GM19240 (cell line): Measurements from ENCODE around the gene AKT2.

Source experiments
- DNase-seq: peaks from one replicate; pipeline ENCODE4 v3.0.0; 2011; ENCODE audit warnings: low spot score; ENCODE audit not compliant: insufficient read length

The AKT2 gene

DNA sequence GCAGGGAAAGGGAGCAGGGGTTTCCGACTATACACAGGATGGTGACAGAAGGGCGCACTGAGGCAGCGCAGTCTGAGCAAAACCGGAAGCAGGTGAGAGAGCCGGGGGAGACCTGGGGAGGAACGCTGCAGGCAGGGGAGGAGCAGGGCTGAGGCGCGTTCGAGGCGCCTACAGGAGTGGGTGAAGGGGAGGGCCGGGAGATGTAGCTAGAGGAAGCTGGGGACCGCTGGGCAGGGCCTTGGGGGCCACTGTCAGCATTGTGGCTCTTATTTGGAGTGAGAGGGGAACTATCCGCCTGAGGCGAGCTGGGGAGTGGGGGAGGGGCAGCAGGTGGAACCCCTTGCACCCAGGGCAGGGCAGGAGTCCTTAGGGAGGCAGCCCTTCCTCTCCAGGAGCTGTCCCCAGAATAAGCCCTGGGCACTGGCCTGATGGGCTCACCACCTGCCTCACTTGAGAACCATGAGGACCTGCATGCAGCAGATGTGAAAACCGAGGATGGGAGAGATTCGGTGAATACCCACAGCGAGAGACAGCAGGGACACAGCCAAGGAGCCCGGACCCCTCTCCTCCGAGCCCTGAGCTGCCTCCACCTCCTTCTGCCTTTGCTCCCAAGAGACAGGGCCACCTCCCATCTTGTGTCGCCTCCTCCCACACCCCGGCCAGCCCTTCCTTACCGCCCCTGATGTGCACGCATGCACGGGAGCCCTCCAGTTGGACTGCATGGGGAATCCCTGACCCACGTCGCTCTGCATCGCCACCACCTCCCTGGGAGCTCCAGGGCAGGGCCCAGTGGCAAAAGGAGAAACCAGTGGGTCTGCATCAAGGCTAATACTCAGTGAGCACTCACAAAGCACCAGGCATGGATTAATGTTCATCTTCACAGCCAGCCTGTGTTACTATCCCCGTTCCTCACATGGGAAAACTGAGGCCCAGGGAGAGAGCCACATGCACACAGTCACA is 10.3 kb downstream of the AKT2 start:
- DNase-seq = no peak

DNA sequence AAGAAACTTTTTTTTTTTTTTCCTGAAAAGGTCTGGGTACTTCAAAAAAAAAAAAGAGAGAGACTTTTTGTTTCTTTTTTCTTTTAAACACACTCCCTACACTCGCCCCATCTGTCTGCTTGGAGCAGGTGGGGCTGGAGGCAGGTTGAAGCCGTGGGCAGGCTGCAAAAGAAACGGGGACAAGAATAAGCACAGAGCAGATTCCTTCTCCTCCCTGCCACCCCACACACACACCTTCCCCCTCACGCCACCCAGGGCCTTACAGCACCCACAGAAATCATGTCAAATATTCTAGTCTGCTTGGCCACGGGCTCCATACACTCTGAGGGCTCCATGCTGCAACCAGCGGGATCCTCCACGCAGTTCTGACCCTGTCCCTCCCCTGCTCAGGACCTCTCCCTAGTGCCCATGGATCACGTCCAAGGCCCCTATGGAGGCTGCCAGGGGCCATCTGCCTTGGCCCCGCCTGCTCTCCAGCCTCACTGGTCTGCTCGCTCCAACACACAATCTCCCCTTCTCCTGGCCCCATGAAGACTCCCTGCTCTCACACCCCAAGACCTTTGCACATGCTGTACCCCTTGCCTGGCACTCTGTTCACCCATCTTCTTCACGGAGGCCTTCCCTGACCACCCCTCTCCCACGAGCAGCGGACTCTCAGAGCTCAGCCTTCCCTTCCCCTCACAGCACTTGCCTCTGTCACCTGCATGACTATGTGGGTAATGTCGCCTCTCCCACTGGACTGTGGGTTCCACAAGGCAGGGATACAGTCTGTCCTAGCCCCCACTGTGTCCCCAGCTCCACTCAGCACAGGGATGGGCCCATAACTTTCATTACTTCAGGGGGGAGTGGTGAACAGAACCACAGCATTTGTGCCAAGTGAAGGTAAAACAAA is 11.4 kb downstream of the AKT2 start:
- DNase-seq = no peak

DNA sequence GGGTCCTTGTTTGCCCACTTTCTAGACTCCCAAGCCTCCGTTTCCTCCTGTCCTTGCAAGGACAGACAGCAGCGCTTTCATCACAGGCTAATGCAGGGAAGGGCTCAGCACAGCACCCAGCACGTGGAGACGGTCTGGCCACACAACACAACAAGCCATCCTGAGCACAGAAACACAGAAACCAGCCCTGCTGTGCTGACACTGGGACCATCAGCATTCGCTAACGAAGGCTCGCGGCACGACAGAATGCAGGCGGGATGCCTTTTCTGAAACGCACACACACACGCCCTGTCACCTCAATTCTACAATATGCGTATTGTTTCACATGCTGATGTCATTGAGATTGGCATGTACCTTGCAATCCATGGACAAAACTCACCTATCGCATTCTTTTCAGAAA is 12.9 kb downstream of the AKT2 start:
- DNase-seq = no peak

DNA sequence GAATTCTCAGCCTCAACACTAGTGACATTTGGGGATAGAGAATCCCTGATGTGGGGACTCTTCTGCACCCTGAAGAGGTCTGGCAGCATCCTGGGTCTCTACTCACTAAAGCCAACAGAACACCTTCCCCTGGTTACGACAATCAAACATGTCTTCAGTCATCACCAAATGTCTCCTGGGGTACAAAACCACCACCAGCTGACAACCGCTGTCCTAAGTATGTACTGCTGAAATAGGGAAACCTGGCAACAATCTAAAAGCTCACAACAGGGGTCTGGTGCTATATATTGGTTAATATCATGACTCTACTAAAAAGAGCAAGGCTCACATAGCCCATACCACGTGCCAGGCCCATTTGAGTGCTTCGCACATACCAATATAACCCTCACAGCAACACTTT is 13.4 kb downstream of the AKT2 start:
- DNase-seq = no peak

DNA sequence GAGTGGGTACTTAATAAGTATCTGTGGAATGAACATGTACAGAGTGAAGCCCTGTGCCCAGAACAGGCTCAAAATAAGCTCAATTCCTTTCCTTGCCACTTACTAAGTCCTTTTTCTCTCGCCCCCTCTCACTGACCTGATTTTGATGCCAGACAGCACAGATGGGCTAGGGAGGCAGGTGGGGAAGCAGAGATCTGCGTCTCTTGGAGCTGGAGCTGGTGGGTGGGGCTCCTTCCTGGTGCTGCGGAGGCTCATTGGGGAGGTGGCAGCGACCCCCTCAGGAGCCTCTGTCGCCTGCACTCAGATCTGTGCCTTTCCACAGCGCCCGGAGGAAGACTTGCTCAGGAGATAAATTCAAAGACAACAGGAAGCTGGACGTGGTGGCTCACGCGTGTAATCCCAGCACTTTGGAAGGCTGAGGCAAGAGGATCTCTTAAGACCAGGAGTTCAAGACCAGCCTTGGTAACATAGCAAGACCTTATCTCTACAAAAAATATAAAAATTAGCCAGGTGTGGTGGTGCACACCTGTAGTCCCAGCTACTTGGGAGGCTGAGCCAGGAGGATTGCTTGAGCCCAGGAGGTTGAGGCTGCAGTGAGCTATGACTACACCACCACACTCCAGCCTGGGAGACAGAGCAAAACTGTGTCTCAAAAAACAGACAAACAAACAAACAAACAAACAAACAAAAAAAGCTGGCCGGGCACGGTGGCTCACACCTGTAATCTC is 14.6 kb downstream of the AKT2 start:
- no peak for DNase-seq

DNA sequence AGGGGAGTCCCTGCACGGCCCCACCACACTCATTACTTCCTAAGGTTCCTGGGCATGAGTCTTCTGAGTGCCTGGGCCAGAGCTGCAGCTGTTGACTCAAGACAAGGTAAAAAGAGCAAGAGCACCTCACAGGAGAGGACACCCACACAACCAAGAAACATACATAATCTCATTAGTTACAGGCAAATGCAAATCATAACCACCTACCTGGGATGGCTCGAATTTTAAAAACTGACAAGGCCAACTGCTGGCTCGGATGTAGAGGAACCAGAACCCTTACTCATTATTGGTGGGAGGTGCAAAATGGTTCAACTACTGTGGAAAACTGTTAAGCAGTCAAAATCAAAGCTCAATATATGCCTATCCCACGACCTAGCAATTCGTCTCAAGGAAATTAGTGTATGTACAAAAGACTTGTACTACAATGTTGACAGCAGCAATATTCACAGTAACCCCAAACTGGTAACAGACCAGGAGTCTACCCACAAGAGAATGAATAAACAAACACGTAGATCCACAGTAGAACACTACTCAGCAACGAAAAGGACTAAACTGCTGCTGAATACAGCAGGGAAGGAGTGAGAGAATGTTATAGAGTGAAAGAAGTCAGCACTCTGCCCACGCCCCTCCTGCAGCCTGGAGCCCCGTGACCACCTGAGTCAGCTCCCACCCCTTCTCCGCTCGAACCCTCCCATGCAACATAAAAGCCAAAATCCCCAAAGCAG is 15.8 kb downstream of the AKT2 start:
- DNase-seq = no peak

DNA sequence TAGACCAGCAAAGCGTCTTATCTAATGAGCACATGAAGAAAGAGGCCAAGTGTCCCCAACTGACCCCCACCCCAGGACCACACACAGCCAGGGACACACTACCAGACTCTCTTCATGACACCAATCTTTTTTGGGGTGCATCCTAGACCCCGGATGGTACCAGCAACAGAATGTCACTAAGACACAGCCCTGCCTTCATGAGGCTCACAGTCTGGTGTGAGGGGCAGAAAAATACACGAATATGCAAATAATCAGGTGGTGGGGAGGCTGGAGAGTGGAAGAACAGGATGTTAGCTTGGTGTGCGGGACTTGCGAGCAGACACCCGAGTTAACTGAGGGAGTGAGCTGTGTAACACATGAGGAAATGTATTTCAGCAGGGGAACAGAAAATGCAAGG is 17.5 kb downstream of the AKT2 start:
- no peak for DNase-seq

DNA sequence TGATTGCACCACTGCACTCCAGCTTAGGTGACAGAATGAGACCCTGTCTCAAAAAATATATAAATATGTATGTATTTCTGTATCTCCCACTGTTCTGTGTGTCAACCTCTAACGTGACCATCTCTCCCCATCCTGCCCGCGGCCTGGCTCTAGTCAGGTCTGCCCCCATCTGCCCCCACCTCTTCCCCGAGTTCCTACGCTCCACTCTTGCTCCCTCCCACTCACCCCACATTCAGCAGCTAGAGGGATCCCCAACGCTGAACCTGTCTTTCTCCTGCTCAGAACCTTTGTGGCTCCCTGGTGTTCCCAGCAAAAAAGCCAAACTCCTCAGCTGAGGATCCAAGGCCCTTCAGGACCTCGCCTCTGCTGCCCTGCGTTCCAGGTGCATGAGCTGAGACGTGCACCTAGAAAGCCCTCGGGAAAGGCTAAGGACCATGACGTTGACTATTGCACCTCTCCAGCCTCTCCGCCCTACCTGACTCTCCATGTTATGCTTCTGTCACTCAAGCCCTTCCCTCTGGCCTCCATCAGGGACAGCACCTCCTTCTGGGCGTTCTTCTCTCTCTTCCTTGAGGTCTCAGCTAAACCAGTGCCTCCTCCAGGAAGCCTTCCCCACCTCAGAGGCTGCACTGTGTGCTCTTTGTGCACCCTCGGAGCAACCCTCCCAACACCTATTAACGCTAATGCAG is 18.1 kb downstream of the AKT2 start:
- DNase-seq = no peak

DNA sequence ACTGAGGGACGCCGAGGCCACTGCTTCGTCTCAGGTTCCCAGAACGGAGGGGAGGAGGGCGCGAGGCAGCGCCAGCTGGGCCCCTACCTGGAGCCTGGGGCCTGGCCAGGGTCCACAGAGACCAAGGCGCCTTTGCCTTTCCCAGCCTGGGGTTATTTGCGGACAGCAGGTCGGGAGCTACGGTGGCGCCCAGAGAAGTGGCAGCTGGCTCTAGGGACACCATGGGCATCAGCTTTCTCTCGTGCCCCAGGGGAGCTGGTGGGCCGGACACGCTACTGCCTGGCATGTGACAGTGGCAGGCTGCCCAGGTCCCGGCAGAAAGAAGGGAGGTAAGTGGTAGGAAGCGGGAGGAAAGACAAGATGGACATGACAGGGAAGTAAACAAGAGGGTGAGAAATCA is 19.0 kb downstream of the AKT2 start:
- DNase-seq = no peak

DNA sequence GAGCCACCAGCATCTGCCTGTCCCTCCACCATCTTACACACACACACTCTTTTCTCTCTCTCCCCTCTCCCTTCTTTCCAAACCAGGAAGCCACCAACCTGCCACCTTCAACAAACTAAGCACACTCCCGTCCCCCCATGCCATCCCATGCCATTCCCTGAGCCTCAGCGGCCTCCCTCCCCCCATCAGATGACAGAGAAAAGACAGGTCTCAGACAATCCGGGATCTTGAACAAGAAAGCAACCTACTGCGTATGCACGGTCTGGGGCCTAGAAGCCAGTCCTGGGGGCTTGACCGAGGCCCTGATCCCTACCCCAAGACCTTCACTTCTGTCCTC is 19.4 kb downstream of the AKT2 start:
- no peak for DNase-seq

DNA sequence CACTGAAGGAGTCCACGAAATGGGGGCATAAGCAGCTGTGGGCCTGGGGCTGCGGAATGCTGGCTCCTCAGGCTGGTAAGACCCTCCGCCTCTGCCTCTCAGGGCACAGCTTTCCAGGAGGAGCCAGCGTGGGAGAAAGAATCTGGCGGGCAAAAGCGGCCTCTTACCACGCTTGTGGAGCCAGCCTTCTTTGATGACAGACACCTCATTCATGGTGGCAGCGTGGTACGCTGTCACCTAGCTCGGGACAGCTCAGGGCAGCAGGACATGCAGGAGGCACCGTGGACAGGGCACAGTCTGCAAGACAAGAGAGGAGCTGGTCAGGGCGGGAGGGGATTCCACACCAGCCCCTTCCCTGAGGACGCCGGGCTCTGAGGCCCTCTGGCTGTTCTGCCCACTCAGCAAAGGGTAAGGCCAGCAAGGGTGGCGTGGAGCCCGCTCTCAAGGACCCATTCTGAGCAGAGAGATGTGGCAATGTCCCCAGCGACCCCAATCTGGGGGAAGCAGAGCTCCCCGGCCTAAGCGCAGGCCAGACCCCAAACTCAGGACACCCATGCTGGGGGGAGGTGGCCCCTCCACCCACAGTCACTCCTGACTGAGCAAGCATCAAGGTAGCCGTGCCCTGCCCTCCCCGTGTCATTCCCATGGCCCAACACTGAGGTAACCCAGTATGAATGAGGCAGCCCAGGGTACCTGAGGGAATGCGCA is 19.9 kb downstream of the AKT2 start:
- DNase-seq = no peak

DNA sequence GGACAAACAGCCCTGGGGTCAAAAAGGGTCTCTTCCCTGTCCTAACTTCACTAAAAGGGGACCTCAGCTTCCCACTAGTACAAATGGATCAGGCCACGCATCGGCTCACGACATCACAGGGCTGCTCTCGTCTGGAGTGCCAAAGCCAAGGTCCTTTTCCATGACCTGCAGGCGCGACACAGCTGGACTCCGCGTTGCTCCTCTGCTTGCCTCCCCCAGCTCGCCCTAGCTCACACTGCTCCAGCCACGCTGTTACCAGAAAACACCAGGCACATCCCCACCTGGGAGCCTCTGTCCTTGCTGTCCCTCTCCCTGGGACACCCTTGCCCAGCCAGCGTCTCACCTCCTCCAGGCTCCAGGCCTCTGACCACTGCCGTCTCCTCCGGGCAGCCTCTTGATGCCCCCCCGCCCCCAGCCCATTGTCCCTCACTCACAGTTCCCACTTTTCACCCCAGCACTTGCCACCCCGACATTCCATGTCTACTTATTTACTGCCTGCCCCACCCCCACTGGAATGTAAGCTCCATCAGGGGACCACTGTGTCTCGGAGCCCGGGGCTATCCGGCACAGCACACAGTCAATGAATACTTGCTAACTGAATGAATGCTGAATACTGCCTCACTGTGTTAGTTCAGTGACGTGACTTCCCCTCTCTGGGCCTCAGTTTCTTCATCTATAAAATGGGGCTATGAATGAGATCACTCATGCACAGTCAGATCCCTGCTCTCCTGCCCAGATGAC is 20.7 kb downstream of the AKT2 start:
- no peak for DNase-seq

DNA sequence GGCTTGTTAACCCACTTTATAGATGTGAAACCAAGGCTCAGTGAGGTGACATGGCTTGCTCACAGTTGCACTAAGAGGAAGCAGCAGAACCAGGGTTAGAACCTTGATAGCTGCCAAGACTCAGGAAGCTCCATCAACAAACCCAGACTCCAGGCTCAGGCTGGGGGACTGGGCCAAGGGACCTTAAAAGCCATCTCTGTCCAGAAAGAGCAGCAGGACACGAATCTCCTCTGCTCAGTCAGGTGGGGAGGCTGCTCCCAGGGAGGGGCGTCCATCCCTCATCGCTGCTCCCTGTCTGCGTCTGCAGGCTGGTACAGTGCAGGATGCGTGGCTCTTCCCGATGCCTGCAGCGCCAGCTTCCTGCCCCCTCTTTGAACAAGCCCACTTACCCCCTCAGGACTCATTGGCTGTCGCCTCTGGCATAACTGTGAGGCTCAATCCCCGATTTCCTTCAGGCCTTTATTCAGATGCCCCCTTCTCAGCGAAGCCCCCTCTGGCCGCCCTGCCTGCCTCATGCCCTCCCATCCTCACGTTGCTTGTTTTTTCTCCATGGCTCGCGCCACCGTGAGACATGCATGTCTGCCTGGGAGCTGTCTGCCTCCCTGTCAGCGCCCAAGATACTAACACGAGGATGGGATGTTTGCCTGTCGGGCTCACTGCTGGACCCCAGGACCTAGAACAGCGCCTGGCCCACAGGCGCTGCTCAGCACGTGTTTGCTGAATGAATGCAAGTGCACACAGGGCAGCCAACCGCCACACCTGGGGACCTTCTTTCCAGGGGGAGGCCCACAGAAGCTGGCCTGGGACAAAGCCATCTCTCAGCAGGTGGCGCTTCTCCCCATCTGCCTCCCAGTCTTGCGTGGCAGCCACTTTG is 21.5 kb downstream of the AKT2 start:
- DNase-seq = no peak

DNA sequence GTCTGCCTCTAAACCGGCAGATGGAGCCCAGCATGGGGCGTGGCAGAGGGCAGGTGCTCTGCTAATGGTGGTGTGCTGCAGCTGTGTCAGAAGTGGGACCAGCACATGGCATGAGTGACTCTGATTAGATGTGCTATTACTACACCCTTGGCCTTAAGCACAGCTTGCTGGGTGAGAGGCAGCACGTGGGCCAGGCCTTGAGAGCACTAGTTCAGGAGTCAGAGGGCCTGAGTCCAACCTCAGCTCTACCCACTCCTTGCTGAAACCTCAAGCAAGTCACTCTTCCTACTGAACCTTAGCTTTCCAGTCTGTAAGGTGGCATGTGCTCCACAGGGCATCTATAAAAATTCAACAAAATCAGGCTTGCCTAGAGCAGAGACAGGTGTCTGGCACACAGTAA is 22.7 kb downstream of the AKT2 start:
- DNase-seq = no peak

DNA sequence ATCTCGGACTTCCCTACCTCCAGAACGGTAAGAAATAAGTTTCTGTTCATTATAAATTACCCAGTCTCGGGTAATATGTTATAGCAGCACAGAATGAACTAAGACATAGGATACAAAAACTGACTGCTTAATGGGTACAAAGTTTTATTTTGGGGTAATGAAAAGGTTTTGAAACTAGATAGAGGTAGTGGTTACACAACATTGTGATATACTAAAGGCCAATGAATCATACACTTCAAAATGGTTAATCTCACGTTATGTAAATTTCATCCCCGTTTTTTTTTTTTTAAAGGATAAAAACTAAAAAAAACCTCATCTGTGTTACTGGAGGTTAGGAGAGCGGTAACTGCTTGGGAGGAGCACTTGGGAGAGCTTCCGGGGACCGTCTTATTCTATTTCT is 23.5 kb downstream of the AKT2 start:
- no peak for DNase-seq

DNA sequence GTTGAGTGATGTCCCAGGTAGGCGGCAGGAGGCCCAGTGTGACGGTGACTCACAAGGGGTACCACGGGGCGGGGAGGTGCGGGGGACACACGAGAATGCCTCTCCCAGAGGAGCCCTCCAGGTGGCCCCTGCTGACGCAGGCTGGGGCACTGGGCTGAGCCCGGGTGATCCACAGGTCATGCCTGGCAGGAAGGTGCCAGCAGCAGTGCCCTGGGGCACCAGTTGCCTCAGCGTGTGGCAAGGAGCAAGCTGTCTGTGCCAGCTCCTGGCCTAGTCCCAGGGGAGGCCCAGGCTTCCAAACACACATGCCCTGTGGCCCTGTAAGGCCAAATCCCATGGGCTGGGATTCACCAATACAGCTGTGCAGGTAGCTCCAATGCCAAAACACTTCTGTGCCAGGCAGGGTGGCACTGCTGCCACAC is 28.0 kb downstream of the AKT2 start:
- DNase-seq = no peak

DNA sequence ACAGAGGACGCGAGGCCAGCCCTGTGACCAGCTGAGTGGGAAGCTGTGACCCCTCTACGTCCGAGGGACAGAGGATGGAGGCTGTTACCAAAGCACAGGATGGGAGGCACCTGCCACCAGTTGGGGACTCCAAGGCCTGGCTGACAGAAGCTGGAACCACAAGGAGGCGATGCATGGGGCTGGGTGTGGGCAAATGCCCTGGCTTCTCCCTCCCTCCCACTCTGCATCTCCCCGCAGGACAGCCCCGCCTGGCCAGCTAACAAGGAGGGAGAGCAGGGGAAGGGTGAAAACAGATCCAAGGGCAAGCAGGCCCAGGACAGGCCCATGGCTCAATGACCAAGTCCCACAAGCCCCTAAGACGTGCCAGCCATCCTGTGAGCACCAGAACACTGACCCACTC is 28.6 kb downstream of the AKT2 start:
- DNase-seq = no peak

DNA sequence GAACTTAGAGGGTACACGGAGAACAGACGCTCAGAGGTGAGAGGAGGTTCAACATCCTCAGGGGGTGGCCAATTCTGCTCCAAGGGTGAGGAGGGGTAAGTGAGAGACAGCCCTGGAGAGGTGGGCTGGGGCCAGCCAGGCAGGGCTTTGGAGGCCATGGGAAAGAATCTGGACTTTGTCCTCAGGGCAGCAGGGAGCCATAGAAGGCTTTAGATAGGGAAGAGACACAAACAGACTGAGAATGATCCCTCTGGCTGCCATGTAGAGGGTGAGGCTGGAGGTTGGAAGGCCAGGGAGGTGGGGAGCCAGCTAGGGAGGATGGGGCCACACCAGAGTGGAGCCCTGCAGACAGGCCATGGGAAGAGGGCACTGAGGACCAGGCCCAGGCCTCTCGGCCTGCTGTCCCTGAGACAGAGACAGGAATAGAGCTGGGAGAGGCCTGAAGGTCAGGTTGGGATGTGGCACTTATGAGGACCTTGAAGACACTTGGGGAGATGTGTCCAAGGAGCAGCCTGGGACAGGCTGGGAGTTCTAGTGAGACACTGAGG is 29.5 kb downstream of the AKT2 start:
- DNase-seq = no peak
